Measurements from ENCODE around the gene SLC25A21. TPM values are rescaled to one million over a fixed set of nuclear protein-coding genes. Genes with fewer than 3 reads are reported as not detected.

Gene SLC25A21
- total RNA-seq, 1 experiment from 2014 or later, result 7.1 TPM

- Histone ChIP-seq H3K14ac (ENCODE audit: insufficient read depth, low read length) (no peak overlapping the region), H3K4me2 (ENCODE audit: insufficient read depth, insufficient read length, low read length) (no peak overlapping the region), H3K4ac (ENCODE audit: low read depth, low read length) (no peak overlapping the region), H3K23ac (ENCODE audit: insufficient read length, low read depth, low read length) (no peak overlapping the region), H2BK5ac (ENCODE audit: insufficient read length, low read length) (no peak overlapping the region), H3K79me2 (ENCODE audit: insufficient read depth, low read length) (no peaks in the 10 kb centered on the region), H2AK5ac (ENCODE audit: insufficient read length, low read length) (no peak overlapping the region), H2BK120ac (ENCODE audit: low read depth, low read length, poor library complexity, severe bottlenecking) (no peak overlapping the region), H3K9me3 (ENCODE audit: control insufficient read depth, low read depth, low read length) (no peaks in the 10 kb centered on the region), H3K9ac (ENCODE audit: extremely low read depth, insufficient read length, low read length) (no peak overlapping the region), H2BK12ac (ENCODE audit: insufficient read length, low read depth, low read length) (no peak overlapping the region), H4K91ac (ENCODE audit: insufficient read length, low read depth, low read length) (no peak overlapping the region), H3K27ac (ENCODE audit: insufficient read length, low read depth, low read length) (no peak overlapping the region), H3K56ac (ENCODE audit: insufficient read length, low read depth, low read length) (no peak overlapping the region), H3K79me1 (ENCODE audit: insufficient read depth, low read depth, low read length, poor library complexity, severe bottlenecking) (no peaks in the 10 kb centered on the region), H4K8ac (replicated peaks; ENCODE audit: insufficient read length, low read depth, low read length) (no peak overlapping the region), H3K4me1 (ENCODE audit: insufficient read depth, low read length) (no peaks in the 10 kb centered on the region), H2BK15ac (ENCODE audit: low read depth, low read length) (no peak overlapping the region), H2AFZ (ENCODE audit: low read length) (no peak overlapping the region), H2BK20ac (ENCODE audit: low read depth, low read length, poor library complexity, severe bottlenecking) (no peak overlapping the region), H4K20me1 (ENCODE audit: control insufficient read depth, insufficient read depth, insufficient read length) (no peaks in the 10 kb centered on the region), H3K23me2 (ENCODE audit: insufficient read length, low read depth, low read length, poor library complexity, severe bottlenecking) (no peaks in the 10 kb centered on the region), H3T11ph (ENCODE audit: low read length) (no peak overlapping the region), H3K27me3 (ENCODE audit: insufficient read depth, low read length) (peaks cover 94% of the 10 kb centered on the region), H3K18ac (ENCODE audit: insufficient read length, low read depth, low read length) (no peak overlapping the region), H4K5ac (ENCODE audit: insufficient read length, low read depth, low read length) (no peak overlapping the region)
- DNase-seq, result peak; percentile 64
- TF ChIP-seq, protein P1, sequence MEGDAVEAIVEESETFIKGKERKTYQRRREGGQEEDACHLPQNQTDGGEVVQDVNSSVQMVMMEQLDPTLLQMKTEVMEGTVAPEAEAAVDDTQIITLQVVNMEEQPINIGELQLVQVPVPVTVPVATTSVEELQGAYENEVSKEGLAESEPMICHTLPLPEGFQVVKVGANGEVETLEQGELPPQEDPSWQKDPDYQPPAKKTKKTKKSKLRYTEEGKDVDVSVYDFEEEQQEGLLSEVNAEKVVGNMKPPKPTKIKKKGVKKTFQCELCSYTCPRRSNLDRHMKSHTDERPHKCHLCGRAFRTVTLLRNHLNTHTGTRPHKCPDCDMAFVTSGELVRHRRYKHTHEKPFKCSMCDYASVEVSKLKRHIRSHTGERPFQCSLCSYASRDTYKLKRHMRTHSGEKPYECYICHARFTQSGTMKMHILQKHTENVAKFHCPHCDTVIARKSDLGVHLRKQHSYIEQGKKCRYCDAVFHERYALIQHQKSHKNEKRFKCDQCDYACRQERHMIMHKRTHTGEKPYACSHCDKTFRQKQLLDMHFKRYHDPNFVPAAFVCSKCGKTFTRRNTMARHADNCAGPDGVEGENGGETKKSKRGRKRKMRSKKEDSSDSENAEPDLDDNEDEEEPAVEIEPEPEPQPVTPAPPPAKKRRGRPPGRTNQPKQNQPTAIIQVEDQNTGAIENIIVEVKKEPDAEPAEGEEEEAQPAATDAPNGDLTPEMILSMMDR (conservative IDR thresholded peaks at IDR 0.05), result no peak
- Mint-ChIP-seq H3K27me3 (ENCODE audit: low read depth) (peaks cover 100% of the 10 kb centered on the region), H3K4me3 (peak overlapping the region in 1 of 2 experiments; percentile 37; a peak in 2 of 5 replicates), H3K27ac (no peak overlapping the region), H3K9me3 (peaks cover 0 to 10% of the 10 kb centered on the region in 2 experiments; a peak in 1 of 5 replicates), H3K36me3 (ENCODE audit: insufficient read depth in 1 of 3, low read depth in 3 of 3) (no peaks in the 10 kb centered on the region; a peak in 2 of 7 replicates), H3K4me1 (peaks cover 8 to 37% of the 10 kb centered on the region in 2 experiments)
- no CpG with 5 or more reads among the region's 31 CpGs for WGBS (ENCODE audit: extremely low coverage, insufficient read length, low lambda C conversion rate)
Observed at GRCh38 chr14:36653962-36654793, 518.2 kb downstream of the SLC25A21 start.

Data from H9 (cell line).